MM.1S (cell line): ENCODE data around the gene SYNE1.

Experiments
- DNase-seq: peaks from one replicate; pipeline ENCODE4 v3.0.0-alpha.2; 2015
- H2AFZ ChIP-seq: fragments of 300-600 bp; sonication (generic); 2 replicates; pipeline ENCODE4 v1.6.0; 2016; ENCODE audit warnings: antibody characterized with exemption, low read length
- H3F3A ChIP-seq: fragments of 300-600 bp; sonication (generic); 2 replicates; pipeline ENCODE4 v1.6.1; 2016; ENCODE audit warnings: mild to moderate bottlenecking, antibody characterized with exemption, low read length, moderate library complexity, mixed read lengths; ENCODE audit not compliant: insufficient read depth
- H3K27ac ChIP-seq: fragments of 300-600 bp; sonication (generic); 2 replicates; pipeline ENCODE4 v1.5.1; 2016; ENCODE audit warnings: mild to moderate bottlenecking, low read length
- H3K27me3 ChIP-seq: fragments of 300-600 bp; sonication (generic); replicated peaks from 2 replicates; pipeline ENCODE4 v1.6.0; 2016; ENCODE audit warnings: low read length; ENCODE audit not compliant: insufficient read depth
- H3K36me3 ChIP-seq: fragments of 300-600 bp; sonication (generic); replicated peaks from 2 replicates; pipeline ENCODE4 v1.6.1; 2016; ENCODE audit warnings: mild to moderate bottlenecking, low read length, mixed read lengths; ENCODE audit not compliant: insufficient read depth
- H3K4me1 ChIP-seq: fragments of 300-600 bp; sonication (generic); 2 replicates; pipeline ENCODE4 v1.6.1; 2016; ENCODE audit warnings: low read length, mixed read lengths
- H3K4me2 ChIP-seq: fragments of 300-600 bp; sonication (generic); 2 replicates; pipeline ENCODE4 v1.6.0; 2016; ENCODE audit warnings: low read depth, low read length
- H3K4me3 ChIP-seq: fragments of 300-600 bp; sonication (generic); 2 replicates; pipeline ENCODE4 v1.5.1; 2016; ENCODE audit warnings: low read length, mixed read lengths
- H3K79me2 ChIP-seq: fragments of 300-600 bp; sonication (generic); 2 replicates; pipeline ENCODE4 v1.6.1; 2016; ENCODE audit warnings: mixed run types, low read length, mixed read lengths
- H3K9ac ChIP-seq: fragments of 300-600 bp; sonication (generic); 2 replicates; pipeline ENCODE4 v1.6.1; 2016; ENCODE audit warnings: low read length, mixed read lengths
- H3K9me2 ChIP-seq: fragments of 300-600 bp; sonication (generic); replicated peaks from 2 replicates; pipeline ENCODE4 v1.6.1; 2016; ENCODE audit warnings: mild to moderate bottlenecking, low read length, mixed read lengths; ENCODE audit not compliant: insufficient read depth
- H3K9me3 ChIP-seq: fragments of 300-600 bp; sonication (generic); replicated peaks from 2 replicates; pipeline ENCODE4 v1.6.1; 2016; ENCODE audit warnings: mild to moderate bottlenecking, low read length, mixed read lengths; ENCODE audit not compliant: insufficient read depth
- H4K20me1 ChIP-seq: fragments of 300-600 bp; sonication (generic); 2 replicates; pipeline ENCODE4 v1.6.1; 2016; ENCODE audit warnings: mild to moderate bottlenecking, low read length, moderate library complexity, mixed read lengths; ENCODE audit not compliant: insufficient read depth
- CTCF ChIP-seq: fragments of 300-600 bp; sonication (generic); IDR thresholded peaks from 2 replicates; pipeline ENCODE4 v1.5.1; 2016; ENCODE audit warnings: antibody characterized with exemption, low read length, mixed read lengths
- EZH2 ChIP-seq: fragments of 300-600 bp; sonication (generic); optimal IDR thresholded peaks from 2 replicates; pipeline ENCODE3; 2017; ENCODE audit warnings: low read depth, mild to moderate bottlenecking, antibody characterized with exemption, low read length, mixed read lengths
- EZH2phosphoT487 ChIP-seq: fragments of 300-600 bp; sonication (generic); IDR thresholded peaks from 2 replicates; pipeline ENCODE4 v1.6.1; 2018; ENCODE audit warnings: antibody characterized with exemption, low read length

The SYNE1 gene

GRCh38 chr6:152458648-152459644 lies 178.2 kb downstream of the SYNE1 start:
- Histone ChIP-seq H3K27ac (no peak overlapping the region), H3K4me3 (no peak overlapping the region), H3F3A (no peaks in the 10 kb centered on the region)

DNA sequence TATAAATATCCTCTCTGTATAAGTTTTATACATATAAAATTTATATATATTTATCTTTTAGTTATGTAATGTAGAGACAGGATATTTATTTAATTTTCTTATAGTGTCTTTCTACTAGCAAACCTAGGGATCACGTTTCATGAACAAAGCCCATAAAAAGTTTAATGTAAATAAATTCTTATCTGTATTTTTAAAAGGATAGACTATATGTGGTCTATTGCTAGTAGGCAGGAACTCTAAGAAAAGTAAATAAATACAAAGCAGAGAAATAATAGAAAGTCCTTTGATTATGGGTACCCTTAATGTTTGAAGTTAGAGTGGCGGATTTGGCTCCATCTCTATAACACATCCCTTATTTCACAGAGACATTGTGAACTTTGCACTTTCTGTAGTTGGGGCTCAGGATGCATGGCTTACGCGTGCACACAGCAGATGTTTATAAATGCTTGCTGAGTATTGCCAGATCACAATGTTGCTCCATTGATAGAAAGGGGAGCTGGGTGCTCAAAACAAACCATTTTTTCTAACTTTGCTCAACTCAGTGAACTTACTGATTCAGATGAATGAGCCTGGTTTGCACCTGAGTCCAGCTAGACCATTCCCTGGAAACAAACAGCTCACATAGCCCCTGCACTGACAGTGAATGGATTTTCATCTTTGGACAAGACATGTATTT lies 179.1 kb downstream of the SYNE1 start:
- H3K27ac ChIP-seq = no peak overlapping the region
- H3K4me2 ChIP-seq = no peak overlapping the region
- H3K27me3 ChIP-seq = no peaks in the 10 kb centered on the region
- H3F3A ChIP-seq = no peaks in the 10 kb centered on the region
- no peaks in the 10 kb centered on the region for H3K9me2 ChIP-seq
- no peak for DNase-seq
- no peaks in the 10 kb centered on the region for H3K79me2 ChIP-seq
- no peaks in the 10 kb centered on the region for H4K20me1 ChIP-seq
- H3K36me3 ChIP-seq = no peaks in the 10 kb centered on the region
- no peak overlapping the region for H3K4me3 ChIP-seq
- no peak overlapping the region for H3K9ac ChIP-seq
- no peaks in the 10 kb centered on the region for H3K4me1 ChIP-seq
- H3K9me3 ChIP-seq = no peaks in the 10 kb centered on the region
- no peak overlapping the region for H2AFZ ChIP-seq
- TF ChIP-seq CTCF (no peak), EZH2 (no peak), EZH2phosphoT487 (no peak)

More at GRCh38 chr6:152458648-152459644, 178.2 kb downstream of the SYNE1 start:
- DNase-seq = no peak
- no peaks in the 10 kb centered on the region for H3K9me2 ChIP-seq
- H3K4me1 ChIP-seq = no peaks in the 10 kb centered on the region
- H3K9me3 ChIP-seq = no peaks in the 10 kb centered on the region
- H3K79me2 ChIP-seq = no peaks in the 10 kb centered on the region
- H3K9ac ChIP-seq = no peak overlapping the region
- no peaks in the 10 kb centered on the region for H4K20me1 ChIP-seq
- H3K36me3 ChIP-seq = no peaks in the 10 kb centered on the region
- H2AFZ ChIP-seq = no peak overlapping the region
- TF ChIP-seq CTCF = no peak
- no peaks in the 10 kb centered on the region for H3K27me3 ChIP-seq
- H3K4me2 ChIP-seq = no peak overlapping the region

GRCh38 chr6:152454003-152454402 lies 183.2 kb downstream of the SYNE1 start:
- H3K9me2 ChIP-seq = no peaks in the 10 kb centered on the region
- no peak overlapping the region for H3K4me3 ChIP-seq
- no peak for DNase-seq
- no peak overlapping the region for H2AFZ ChIP-seq
- no peaks in the 10 kb centered on the region for H3K36me3 ChIP-seq
- H3K9me3 ChIP-seq = no peaks in the 10 kb centered on the region
- no peaks in the 10 kb centered on the region for H4K20me1 ChIP-seq
- no peaks in the 10 kb centered on the region for H3K4me1 ChIP-seq
- H3F3A ChIP-seq = no peaks in the 10 kb centered on the region
- H3K27ac ChIP-seq = no peak overlapping the region
- H3K27me3 ChIP-seq = no peaks in the 10 kb centered on the region
- no peaks in the 10 kb centered on the region for H3K79me2 ChIP-seq
- H3K4me2 ChIP-seq = no peak overlapping the region
- TF ChIP-seq EZH2phosphoT487 (no peak), CTCF (no peak), EZH2 (no peak)
- no peak overlapping the region for H3K9ac ChIP-seq
